PC-3 (cell line): ENCODE results near the gene PDE6A. TPM values are rescaled to one million over a fixed set of nuclear protein-coding genes. Genes with fewer than 3 reads are reported as not detected.

Experiments used
- ATAC-seq: fragments of 200-7000 bp; cut with Tn5 transposase; 2 replicates; pipeline ENCODE4 v1.9.1; 2020; ENCODE audit warnings: mild to moderate bottlenecking, moderate library complexity
- BruUV-seq: library from RNA; stranded (reverse); fragments of 400-500 nt; replicated peaks from 2 replicates; lab custom pipeline; 2021; lab: Mats Ljungman, UMichigan
- CTCF ChIA-PET: fragments of 300-600 bp; sonication (Branson Sonifier 250); formaldehyde crosslinking; loops from one replicate; lab custom pipeline; 2022; ENCODE audit warnings: antibody characterized with exemption; lab: Charles Lee
- POLR2A ChIA-PET: fragments of 300-600 bp; sonication (Branson Sonifier 250); formaldehyde crosslinking; loops from one replicate; lab custom pipeline; 2022; ENCODE audit warnings: antibody characterized with exemption; ENCODE audit not compliant: unreplicated experiment; lab: Charles Lee
- DNase-seq: peaks from one replicate; pipeline ENCODE4 v3.0.0-alpha.2; 2015
- H2AFZ ChIP-seq: fragments of 300-600 bp; sonication (generic); 2 replicates; pipeline ENCODE4 v1.6.0; 2016; ENCODE audit warnings: antibody characterized with exemption, low read length
- H3F3A ChIP-seq: fragments of 300-600 bp; sonication (generic); one replicate; pipeline ENCODE4 v1.6.0; 2017; ENCODE audit warnings: antibody characterized with exemption, low read length, control low read depth, mild to moderate bottlenecking; ENCODE audit not compliant: unreplicated experiment
- H3K27ac ChIP-seq: fragments of 300-600 bp; sonication (generic); 2 replicates; pipeline ENCODE4 v1.5.1; 2016; ENCODE audit warnings: mild to moderate bottlenecking, low read length
- H3K27me3 ChIP-seq: fragments of 300-600 bp; sonication (generic); 2 replicates; pipeline ENCODE4 v1.6.1; 2016; ENCODE audit warnings: low read length, mixed read lengths
- H3K36me3 ChIP-seq: fragments of 300-600 bp; sonication (generic); 2 replicates; pipeline ENCODE4 v1.6.1; 2016; ENCODE audit warnings: low read depth, mixed run types, low read length, mixed read lengths
- H3K4me1 ChIP-seq: fragments of 300-600 bp; sonication (generic); 2 replicates; pipeline ENCODE4 v1.5.1; 2016; ENCODE audit warnings: low read length; ENCODE audit not compliant: insufficient read depth
- H3K4me2 ChIP-seq: fragments of 300-600 bp; sonication (generic); 2 replicates; pipeline ENCODE4 v1.6.0; 2016; ENCODE audit warnings: low read length
- H3K4me3 ChIP-seq: fragments of 300-600 bp; sonication (generic); 2 replicates; pipeline ENCODE4 v1.5.1; 2016; ENCODE audit warnings: mild to moderate bottlenecking, low read length, mixed read lengths
- H3K79me2 ChIP-seq: fragments of 300-600 bp; sonication (generic); 2 replicates; pipeline ENCODE4 v1.6.1; 2017; ENCODE audit warnings: low read length, mixed read lengths
- H3K9ac ChIP-seq: fragments of 300-600 bp; sonication (generic); 2 replicates; pipeline ENCODE4 v1.6.0; 2016; ENCODE audit warnings: mild to moderate bottlenecking, low read length
- H3K9me2 ChIP-seq: fragments of 300-600 bp; sonication (generic); replicated peaks from 2 replicates; pipeline ENCODE4 v1.6.1; 2016; ENCODE audit warnings: mixed run types, low read length, mixed read lengths
- H3K9me3 ChIP-seq: fragments of 300-600 bp; sonication (generic); 2 replicates; pipeline ENCODE4 v1.6.1; 2016; ENCODE audit warnings: low read length, mixed read lengths
- H4K20me1 ChIP-seq: fragments of 300-600 bp; sonication (generic); 2 replicates; pipeline ENCODE4 v1.6.1; 2016; ENCODE audit warnings: low read length, mixed read lengths
- EZH2 ChIP-seq: fragments of 300-600 bp; sonication (generic); IDR thresholded peaks from one replicate; pipeline ENCODE4 v1.6.1; 2017; ENCODE audit warnings: antibody characterized with exemption, mild to moderate bottlenecking, low read length; ENCODE audit not compliant: unreplicated experiment
- EZH2phosphoT487 ChIP-seq: fragments of 300-600 bp; sonication (generic); IDR thresholded peaks from 2 replicates; pipeline ENCODE4 v1.6.1; 2018; ENCODE audit warnings: mild to moderate bottlenecking, antibody characterized with exemption, low read length, borderline replicate concordance
- intact Hi-C: fragments of 100-400 bp; cut with micrococcal nuclease; formaldehyde crosslinking; loops from 2 replicates; pipeline ENCODE4 v1.9.0; 2023
- total RNA-seq: library from RNA; depleted of rRNA; stranded (reverse); fragments of >200 nt; gene quantifications from 2 replicates; pipeline ENCODE4 v1.2.3, GENCODE V29; 2014; rRNA removed
- TF ChIP-seq, protein P1 (sequence below): fragments of 300-600 bp; sonication (generic); conservative IDR thresholded peaks from 2 replicates; pipeline ENCODE4 v1.5.1; 2017; ENCODE audit warnings: antibody characterized with exemption, low read depth, mild to moderate bottlenecking, low read length

The PDE6A gene
- total RNA-seq, 1 experiment from 2014 or later = not detected

DNA sequence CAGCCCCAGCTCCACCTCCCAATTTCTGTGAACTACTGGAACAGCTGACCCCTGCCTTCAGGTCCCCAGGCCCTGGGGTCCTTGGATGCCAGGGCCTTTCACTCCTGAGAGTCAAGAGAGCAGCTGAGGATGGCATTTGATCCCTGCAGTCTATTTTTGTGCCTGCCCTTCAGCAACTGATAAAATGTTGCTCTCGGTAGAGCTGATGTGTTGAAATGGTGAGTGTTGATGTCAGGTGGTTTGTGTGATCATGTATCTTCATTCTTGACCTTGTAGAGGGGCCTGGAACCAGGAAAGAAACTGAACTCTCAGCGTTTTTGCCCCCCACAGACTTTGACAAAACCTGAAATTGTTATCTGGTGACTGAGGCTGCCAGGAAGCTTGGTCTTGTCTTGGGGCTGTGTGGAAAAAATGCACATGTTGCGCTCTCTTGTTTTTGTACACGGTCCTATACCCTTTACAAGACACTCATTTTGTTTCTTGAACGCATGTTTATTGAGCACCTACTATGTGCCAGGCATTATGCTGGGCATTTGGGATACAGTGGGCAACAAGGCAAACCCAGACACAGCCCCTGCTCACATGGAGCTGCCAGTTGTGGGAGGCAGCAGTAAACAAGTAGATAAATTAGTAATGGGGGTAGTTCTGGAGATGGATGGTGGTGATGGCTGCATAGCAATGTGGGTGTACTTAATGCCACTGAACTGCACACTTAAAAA is 136.2 kb downstream of the PDE6A start:
- Histone ChIP-seq H3K27ac (no peak overlapping the region), H3K27me3 (no peaks in the 10 kb centered on the region), H3K4me2 (no peak overlapping the region), H3K4me1 (peaks cover 18% of the 10 kb centered on the region), H3K79me2 (peaks cover 8% of the 10 kb centered on the region; the same call in 1 of the 2 replicates), H3K36me3 (no peaks in the 10 kb centered on the region), H3K9me3 (no peaks in the 10 kb centered on the region), H3K9ac (no peak overlapping the region), H3F3A (no peaks in the 10 kb centered on the region), H2AFZ (no peak overlapping the region), H4K20me1 (no peaks in the 10 kb centered on the region), H3K9me2 (no peaks in the 10 kb centered on the region), H3K4me3 (no peak overlapping the region)
- CTCF ChIA-PET = no interaction called here
- TF ChIP-seq, protein P1, sequence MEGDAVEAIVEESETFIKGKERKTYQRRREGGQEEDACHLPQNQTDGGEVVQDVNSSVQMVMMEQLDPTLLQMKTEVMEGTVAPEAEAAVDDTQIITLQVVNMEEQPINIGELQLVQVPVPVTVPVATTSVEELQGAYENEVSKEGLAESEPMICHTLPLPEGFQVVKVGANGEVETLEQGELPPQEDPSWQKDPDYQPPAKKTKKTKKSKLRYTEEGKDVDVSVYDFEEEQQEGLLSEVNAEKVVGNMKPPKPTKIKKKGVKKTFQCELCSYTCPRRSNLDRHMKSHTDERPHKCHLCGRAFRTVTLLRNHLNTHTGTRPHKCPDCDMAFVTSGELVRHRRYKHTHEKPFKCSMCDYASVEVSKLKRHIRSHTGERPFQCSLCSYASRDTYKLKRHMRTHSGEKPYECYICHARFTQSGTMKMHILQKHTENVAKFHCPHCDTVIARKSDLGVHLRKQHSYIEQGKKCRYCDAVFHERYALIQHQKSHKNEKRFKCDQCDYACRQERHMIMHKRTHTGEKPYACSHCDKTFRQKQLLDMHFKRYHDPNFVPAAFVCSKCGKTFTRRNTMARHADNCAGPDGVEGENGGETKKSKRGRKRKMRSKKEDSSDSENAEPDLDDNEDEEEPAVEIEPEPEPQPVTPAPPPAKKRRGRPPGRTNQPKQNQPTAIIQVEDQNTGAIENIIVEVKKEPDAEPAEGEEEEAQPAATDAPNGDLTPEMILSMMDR = no peak
- TF ChIP-seq EZH2 = no peak
- no peak for TF ChIP-seq EZH2phosphoT487
- intact Hi-C loops = no loop called here
- DNase-seq (no peak), ATAC-seq (no peak)
- POLR2A ChIA-PET = no interaction called here
- BruUV-seq = no TSS peak

Other genes with a start within 250 kb of the PDE6A start
- gene PPARGC1B, start 214.5 kb downstream of the PDE6A start, total RNA-seq = 4.7 and 7.8 TPM in 2 replicates
- gene SLC26A2, start 16.0 kb upstream of the PDE6A start, total RNA-seq = 10.8 and 13.1 TPM in 2 replicates
- 3.8 and 5.7 TPM in 2 replicates for gene TIGD6, start 55.9 kb upstream of the PDE6A start, total RNA-seq
- 56.6 and 84.7 TPM in 2 replicates for gene HMGXB3, start 55.9 kb upstream of the PDE6A start, total RNA-seq
- gene CSF1R, start 141.8 kb upstream of the PDE6A start, total RNA-seq = not detected in 2 replicates
- gene PDGFRB, start 211.1 kb upstream of the PDE6A start, total RNA-seq = 0.12 and 0.66 TPM in 2 replicates
- gene CDX1, start 222.0 kb upstream of the PDE6A start, total RNA-seq = not detected in 2 replicates
- gene SLC6A7, start 245.3 kb upstream of the PDE6A start, total RNA-seq = 0.29 and 0.35 TPM in 2 replicates